HEK293 (cell line): Measurements from ENCODE around the gene CCDC30.

Source experiments
- CTCF ChIA-PET: fragments of 350-600 bp; formaldehyde crosslinking; extraction: SDS; loops from one replicate; lab custom pipeline; 2021; ENCODE audit warnings: antibody characterized with exemption; lab: Yijun Ruan, JAX
- POLR2A ChIA-PET: fragments of 300-600 bp; formaldehyde crosslinking; extraction: SDS; loops from one replicate; lab custom pipeline; 2020; ENCODE audit warnings: antibody characterized with exemption, inconsistent platforms; lab: Yijun Ruan, JAX
- H3K27ac ChIP-seq: fragments of 200-500 bp; sonication (Bioruptor generic); 2 replicates; pipeline ENCODE4 v1.5.1; 2014; ENCODE audit warnings: low read depth, low read length, control low read depth, inconsistent platforms; ENCODE audit errors: extremely low read depth
- H3K36me3 ChIP-seq, 2 experiments: fragments of 200-500 bp in 1 of 2; sonication (Bioruptor generic) in 1 of 2; 1 replicate in 1 of 2; 2 replicates in 1 of 2; pipeline ENCODE4 v1.5.1; 2014 to 2017; ENCODE audit warnings: inconsistent platforms in 2 of 2, low read length in 2 of 2; ENCODE audit not compliant: control insufficient read depth in 2 of 2, insufficient read depth in 1 of 2
- H3K4me1 ChIP-seq: fragments of 200-500 bp; sonication (Bioruptor generic); 2 replicates; pipeline ENCODE4 v1.5.1; 2014; ENCODE audit warnings: mild to moderate bottlenecking, low read length, inconsistent platforms; ENCODE audit not compliant: control insufficient read depth, insufficient read depth
- H3K4me3 ChIP-seq: 2 replicates; pipeline ENCODE4 v1.5.1; 2011; ENCODE audit warnings: low read depth, mild to moderate bottlenecking, control low read depth, low read length, moderate library complexity
- H3K9me3 ChIP-seq: fragments of 200-500 bp; sonication (Bioruptor generic); 2 replicates; pipeline ENCODE4 v1.5.1; 2014; ENCODE audit warnings: low read depth, low read length, inconsistent platforms; ENCODE audit not compliant: control insufficient read depth, insufficient read depth
- KLF8 ChIP-seq: fragments of 450-650 bp; formaldehyde crosslinking; IDR thresholded peaks from 2 replicates; pipeline ENCODE4 v1.5.1; 2016; ENCODE audit warnings: missing biosample characterization, missing genetic modification characterization
- OSR2 ChIP-seq: fragments of 450-650 bp; formaldehyde crosslinking; IDR thresholded peaks from 2 replicates; pipeline ENCODE4 v1.5.1; 2016; ENCODE audit warnings: missing biosample characterization, missing genetic modification characterization
- SP3 ChIP-seq: fragments of 450-650 bp; formaldehyde crosslinking; IDR thresholded peaks from 2 replicates; pipeline ENCODE4 v1.5.1; 2016; ENCODE audit warnings: missing biosample characterization, missing genetic modification characterization
- YY1 ChIP-seq: fragments of 450-650 bp; formaldehyde crosslinking; IDR thresholded peaks from 2 replicates; pipeline ENCODE4 v1.5.1; 2018; ENCODE audit warnings: missing biosample characterization, missing genetic modification characterization
- YY2 ChIP-seq: fragments of 450-650 bp; formaldehyde crosslinking; IDR thresholded peaks from 2 replicates; pipeline ENCODE4 v1.5.1; 2016; ENCODE audit warnings: missing biosample characterization, missing genetic modification characterization
- ZBTB17 ChIP-seq: fragments of 450-650 bp; formaldehyde crosslinking; IDR thresholded peaks from 2 replicates; pipeline ENCODE4 v1.5.1; 2016; ENCODE audit warnings: missing biosample characterization, missing genetic modification characterization
- ZBTB20 ChIP-seq: fragments of 450-650 bp; formaldehyde crosslinking; IDR thresholded peaks from 2 replicates; pipeline ENCODE4 v1.5.1; 2016; ENCODE audit warnings: missing biosample characterization, missing genetic modification characterization
- ZBTB26 ChIP-seq: fragments of 450-650 bp; formaldehyde crosslinking; optimal IDR thresholded peaks from 2 replicates; pipeline ENCODE3; 2016; ENCODE audit warnings: missing biosample characterization, mild to moderate bottlenecking, missing genetic modification characterization
- ZIC2 ChIP-seq: fragments of 450-650 bp; formaldehyde crosslinking; IDR thresholded peaks from 2 replicates; pipeline ENCODE4 v1.5.1; 2016; ENCODE audit warnings: missing biosample characterization, missing genetic modification characterization
- ZNF10 ChIP-seq: fragments of 450-650 bp; formaldehyde crosslinking; IDR thresholded peaks from 2 replicates; pipeline ENCODE4 v1.5.1; 2017; ENCODE audit warnings: missing biosample characterization, missing genetic modification characterization
- ZNF19 ChIP-seq: fragments of 450-650 bp; formaldehyde crosslinking; IDR thresholded peaks from 2 replicates; pipeline ENCODE4; 2016; ENCODE audit warnings: missing biosample characterization, missing genetic modification characterization, low read depth
- ZNF2 ChIP-seq: fragments of 450-650 bp; formaldehyde crosslinking; IDR thresholded peaks from 2 replicates; pipeline ENCODE4 v1.5.1; 2016; ENCODE audit warnings: missing biosample characterization, missing genetic modification characterization
- ZNF24 ChIP-seq: fragments of 450-650 bp; formaldehyde crosslinking; IDR thresholded peaks from 2 replicates; pipeline ENCODE4 v1.5.1; 2016; ENCODE audit warnings: missing biosample characterization, missing genetic modification characterization
- ZNF394 ChIP-seq: fragments of 450-650 bp; formaldehyde crosslinking; IDR thresholded peaks from 2 replicates; pipeline ENCODE4 v1.5.1; 2016; ENCODE audit warnings: missing biosample characterization, missing genetic modification characterization, mild to moderate bottlenecking, moderate library complexity, borderline replicate concordance
- ZNF580 ChIP-seq: fragments of 450-650 bp; formaldehyde crosslinking; IDR thresholded peaks from 2 replicates; pipeline ENCODE4 v1.5.1; 2016; ENCODE audit warnings: missing biosample characterization, missing genetic modification characterization
- ZNF600 ChIP-seq: fragments of 450-650 bp; formaldehyde crosslinking; IDR thresholded peaks from 2 replicates; pipeline ENCODE4 v1.5.1; 2016; ENCODE audit warnings: missing biosample characterization, missing genetic modification characterization
- ZNF626 ChIP-seq: fragments of 450-650 bp; sonication (Bioruptor Pico); formaldehyde crosslinking; IDR thresholded peaks from 2 replicates; pipeline ENCODE4 v1.5.1; 2018; ENCODE audit warnings: missing biosample characterization, missing genetic modification characterization, inconsistent platforms
- ZXDB ChIP-seq: fragments of 450-650 bp; formaldehyde crosslinking; IDR thresholded peaks from 2 replicates; pipeline ENCODE4 v1.5.1; 2016; ENCODE audit warnings: missing biosample characterization, missing genetic modification characterization
- TF ChIP-seq, protein P1 (sequence below): fragments of 450-650 bp; formaldehyde crosslinking; IDR thresholded peaks from 2 replicates; pipeline ENCODE4 v1.5.1; 2016; ENCODE audit warnings: missing biosample characterization, missing genetic modification characterization
- TF ChIP-seq, protein P2 (sequence below): fragments of 450-650 bp; formaldehyde crosslinking; IDR thresholded peaks from 2 replicates; pipeline ENCODE4 v1.5.1; 2016; ENCODE audit warnings: missing biosample characterization, missing genetic modification characterization
- TF ChIP-seq, protein P3 (sequence below): fragments of 450-650 bp; formaldehyde crosslinking; IDR thresholded peaks from 2 replicates; pipeline ENCODE4 v1.5.1; 2016; ENCODE audit warnings: missing biosample characterization, missing genetic modification characterization
- TF ChIP-seq, protein P4 (sequence below): fragments of 450-650 bp; formaldehyde crosslinking; IDR thresholded peaks from 2 replicates; pipeline ENCODE4 v1.5.1; 2017; ENCODE audit warnings: missing biosample characterization, mild to moderate bottlenecking, missing genetic modification characterization, moderate library complexity
- TF ChIP-seq, protein P5 (sequence below): fragments of 450-650 bp; formaldehyde crosslinking; IDR thresholded peaks from 2 replicates; pipeline ENCODE4 v1.5.1; 2016; ENCODE audit warnings: missing biosample characterization, missing genetic modification characterization

CCDC30 gene

GRCh38 chr1:42454403-42454802 is 8.7 kb upstream of the CCDC30 start (continued):
- TF ChIP-seq, protein P1, sequence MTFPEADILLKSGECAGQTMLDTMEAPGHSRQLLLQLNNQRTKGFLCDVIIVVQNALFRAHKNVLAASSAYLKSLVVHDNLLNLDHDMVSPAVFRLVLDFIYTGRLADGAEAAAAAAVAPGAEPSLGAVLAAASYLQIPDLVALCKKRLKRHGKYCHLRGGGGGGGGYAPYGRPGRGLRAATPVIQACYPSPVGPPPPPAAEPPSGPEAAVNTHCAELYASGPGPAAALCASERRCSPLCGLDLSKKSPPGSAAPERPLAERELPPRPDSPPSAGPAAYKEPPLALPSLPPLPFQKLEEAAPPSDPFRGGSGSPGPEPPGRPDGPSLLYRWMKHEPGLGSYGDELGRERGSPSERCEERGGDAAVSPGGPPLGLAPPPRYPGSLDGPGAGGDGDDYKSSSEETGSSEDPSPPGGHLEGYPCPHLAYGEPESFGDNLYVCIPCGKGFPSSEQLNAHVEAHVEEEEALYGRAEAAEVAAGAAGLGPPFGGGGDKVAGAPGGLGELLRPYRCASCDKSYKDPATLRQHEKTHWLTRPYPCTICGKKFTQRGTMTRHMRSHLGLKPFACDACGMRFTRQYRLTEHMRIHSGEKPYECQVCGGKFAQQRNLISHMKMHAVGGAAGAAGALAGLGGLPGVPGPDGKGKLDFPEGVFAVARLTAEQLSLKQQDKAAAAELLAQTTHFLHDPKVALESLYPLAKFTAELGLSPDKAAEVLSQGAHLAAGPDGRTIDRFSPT (tag by site-specific recombination), result no peak
- TF ChIP-seq, protein P2, sequence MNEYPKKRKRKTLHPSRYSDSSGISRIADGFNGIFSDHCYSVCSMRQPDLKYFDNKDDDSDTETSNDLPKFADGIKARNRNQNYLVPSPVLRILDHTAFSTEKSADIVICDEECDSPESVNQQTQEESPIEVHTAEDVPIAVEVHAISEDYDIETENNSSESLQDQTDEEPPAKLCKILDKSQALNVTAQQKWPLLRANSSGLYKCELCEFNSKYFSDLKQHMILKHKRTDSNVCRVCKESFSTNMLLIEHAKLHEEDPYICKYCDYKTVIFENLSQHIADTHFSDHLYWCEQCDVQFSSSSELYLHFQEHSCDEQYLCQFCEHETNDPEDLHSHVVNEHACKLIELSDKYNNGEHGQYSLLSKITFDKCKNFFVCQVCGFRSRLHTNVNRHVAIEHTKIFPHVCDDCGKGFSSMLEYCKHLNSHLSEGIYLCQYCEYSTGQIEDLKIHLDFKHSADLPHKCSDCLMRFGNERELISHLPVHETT, result no peak
- TF ChIP-seq, all 188 proteins: peak for 0

DNA sequence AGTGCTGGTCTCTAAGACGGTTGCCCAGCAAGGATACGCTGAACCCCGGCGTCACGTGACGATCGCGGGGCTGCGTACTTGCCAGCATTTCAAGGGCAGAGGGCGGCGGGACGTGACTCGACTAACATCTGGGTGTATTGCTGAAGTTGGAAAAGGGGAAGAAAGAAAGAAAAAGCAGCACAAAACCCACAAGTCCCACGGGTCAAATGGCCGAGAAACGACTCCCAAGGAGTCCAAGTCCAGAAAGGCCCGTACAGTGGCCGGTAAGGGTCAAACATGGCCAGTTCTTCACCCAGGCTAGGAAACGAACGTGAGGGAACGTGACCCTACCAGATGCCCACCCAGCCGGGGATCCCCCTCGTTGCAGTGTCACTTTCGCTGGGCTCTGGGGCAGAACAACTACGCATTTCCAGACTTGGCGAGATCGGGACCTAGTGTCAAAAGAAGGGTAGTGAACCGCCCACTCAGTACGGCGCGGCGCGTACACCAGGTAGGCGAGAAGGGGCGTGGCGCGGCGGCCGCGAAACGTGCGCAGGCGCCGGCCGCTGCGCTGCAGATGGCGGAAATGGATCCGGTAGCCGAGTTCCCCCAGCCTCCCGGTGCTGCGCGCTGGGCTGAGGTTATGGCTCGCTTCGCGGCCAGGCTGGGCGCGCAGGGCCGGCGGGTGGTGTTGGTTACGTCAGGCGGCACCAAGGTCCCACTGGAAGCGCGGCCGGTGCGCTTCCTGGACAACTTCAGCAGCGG is 6.9 kb upstream of the CCDC30 start, which contains the start of the genes PPCS and ZMYND12:
Gene PPCS, plus strand, starts transcription at position 534 of the 744 bp plus-strand sequence. Its CDS starts 23 bp downstream, at position 557.
Gene ZMYND12, minus strand, starts transcription at position 13 of the 744 bp plus-strand sequence. CDS start 25 bp downstream, outside the sequence.
- H3K9me3 ChIP-seq, result no peaks in the 10 kb centered on the region
- ChIA-PET POLR2A (interaction anchor here (1.0 to 1.2 kb wide), 2 partner anchors 115 to 226 kb away, joined by 4 to 5 read pairs; partner anchors contain the start of gene YBX1), CTCF (no interaction called here)
- H3K27ac ChIP-seq, result peak within 1 kb of the TSS; percentile 76
- 0 out of 2 replicates have a peak, but pooled peaks cover 3% of the 10 kb centered on the region for H3K4me1 ChIP-seq
- H3K4me3 ChIP-seq, result peak within 1 kb of the TSS; percentile 75
- peaks cover 20 to 33% of the 10 kb centered on the region in 2 experiments for H3K36me3 ChIP-seq
- TF ChIP-seq ZNF600 (tag by site-specific recombination), result peak; percentile 94
- TF ChIP-seq YY1 (tag by site-specific recombination), result peak; percentile 84
- TF ChIP-seq ZNF10 (tag by site-specific recombination), result no peak
- TF ChIP-seq KLF8, result peak; percentile 66
- TF ChIP-seq ZNF580 (tag by site-specific recombination), result peak; percentile 82
- TF ChIP-seq ZBTB26, result peak; percentile 95
- peak; percentile 66 for TF ChIP-seq ZXDB (tag by site-specific recombination)
- TF ChIP-seq, protein P3, sequence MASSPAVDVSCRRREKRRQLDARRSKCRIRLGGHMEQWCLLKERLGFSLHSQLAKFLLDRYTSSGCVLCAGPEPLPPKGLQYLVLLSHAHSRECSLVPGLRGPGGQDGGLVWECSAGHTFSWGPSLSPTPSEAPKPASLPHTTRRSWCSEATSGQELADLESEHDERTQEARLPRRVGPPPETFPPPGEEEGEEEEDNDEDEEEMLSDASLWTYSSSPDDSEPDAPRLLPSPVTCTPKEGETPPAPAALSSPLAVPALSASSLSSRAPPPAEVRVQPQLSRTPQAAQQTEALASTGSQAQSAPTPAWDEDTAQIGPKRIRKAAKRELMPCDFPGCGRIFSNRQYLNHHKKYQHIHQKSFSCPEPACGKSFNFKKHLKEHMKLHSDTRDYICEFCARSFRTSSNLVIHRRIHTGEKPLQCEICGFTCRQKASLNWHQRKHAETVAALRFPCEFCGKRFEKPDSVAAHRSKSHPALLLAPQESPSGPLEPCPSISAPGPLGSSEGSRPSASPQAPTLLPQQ (tag by site-specific recombination), result peak; percentile 70; the same call in 1 of the 2 replicates
- TF ChIP-seq, protein P4, sequence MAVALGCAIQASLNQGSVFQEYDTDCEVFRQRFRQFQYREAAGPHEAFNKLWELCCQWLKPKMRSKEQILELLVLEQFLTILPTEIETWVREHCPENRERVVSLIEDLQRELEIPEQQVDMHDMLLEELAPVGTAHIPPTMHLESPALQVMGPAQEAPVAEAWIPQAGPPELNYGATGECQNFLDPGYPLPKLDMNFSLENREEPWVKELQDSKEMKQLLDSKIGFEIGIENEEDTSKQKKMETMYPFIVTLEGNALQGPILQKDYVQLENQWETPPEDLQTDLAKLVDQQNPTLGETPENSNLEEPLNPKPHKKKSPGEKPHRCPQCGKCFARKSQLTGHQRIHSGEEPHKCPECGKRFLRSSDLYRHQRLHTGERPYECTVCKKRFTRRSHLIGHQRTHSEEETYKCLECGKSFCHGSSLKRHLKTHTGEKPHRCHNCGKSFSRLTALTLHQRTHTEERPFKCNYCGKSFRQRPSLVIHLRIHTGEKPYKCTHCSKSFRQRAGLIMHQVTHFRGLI (tag by site-specific recombination), result peak; percentile 81
- TF ChIP-seq SP3 (tag by site-specific recombination), result peak; percentile 80
- peak; percentile 81 for TF ChIP-seq YY2 (tag by site-specific recombination)
- 0 out of 2 replicates have a peak, but pooled peaks have one; percentile 20 for TF ChIP-seq ZIC2 (tag by site-specific recombination)
- TF ChIP-seq ZBTB17, result 0 out of 2 replicates have a peak, but pooled peaks have one; percentile 79
- 0 out of 2 replicates have a peak, but pooled peaks have one; percentile 30 for TF ChIP-seq ZNF24 (tag by site-specific recombination)
- peak; percentile 36; the same call in 1 of the 2 replicates for TF ChIP-seq ZBTB20
- 0 out of 2 replicates have a peak, but pooled peaks have one; percentile 78 for TF ChIP-seq ZNF2
- TF ChIP-seq OSR2 (tag by site-specific recombination), result peak; percentile 63
- TF ChIP-seq ZNF626 (tag by site-specific recombination), result no peak
- no peak for TF ChIP-seq ZNF19 (tag by site-specific recombination)
- TF ChIP-seq, protein P5, sequence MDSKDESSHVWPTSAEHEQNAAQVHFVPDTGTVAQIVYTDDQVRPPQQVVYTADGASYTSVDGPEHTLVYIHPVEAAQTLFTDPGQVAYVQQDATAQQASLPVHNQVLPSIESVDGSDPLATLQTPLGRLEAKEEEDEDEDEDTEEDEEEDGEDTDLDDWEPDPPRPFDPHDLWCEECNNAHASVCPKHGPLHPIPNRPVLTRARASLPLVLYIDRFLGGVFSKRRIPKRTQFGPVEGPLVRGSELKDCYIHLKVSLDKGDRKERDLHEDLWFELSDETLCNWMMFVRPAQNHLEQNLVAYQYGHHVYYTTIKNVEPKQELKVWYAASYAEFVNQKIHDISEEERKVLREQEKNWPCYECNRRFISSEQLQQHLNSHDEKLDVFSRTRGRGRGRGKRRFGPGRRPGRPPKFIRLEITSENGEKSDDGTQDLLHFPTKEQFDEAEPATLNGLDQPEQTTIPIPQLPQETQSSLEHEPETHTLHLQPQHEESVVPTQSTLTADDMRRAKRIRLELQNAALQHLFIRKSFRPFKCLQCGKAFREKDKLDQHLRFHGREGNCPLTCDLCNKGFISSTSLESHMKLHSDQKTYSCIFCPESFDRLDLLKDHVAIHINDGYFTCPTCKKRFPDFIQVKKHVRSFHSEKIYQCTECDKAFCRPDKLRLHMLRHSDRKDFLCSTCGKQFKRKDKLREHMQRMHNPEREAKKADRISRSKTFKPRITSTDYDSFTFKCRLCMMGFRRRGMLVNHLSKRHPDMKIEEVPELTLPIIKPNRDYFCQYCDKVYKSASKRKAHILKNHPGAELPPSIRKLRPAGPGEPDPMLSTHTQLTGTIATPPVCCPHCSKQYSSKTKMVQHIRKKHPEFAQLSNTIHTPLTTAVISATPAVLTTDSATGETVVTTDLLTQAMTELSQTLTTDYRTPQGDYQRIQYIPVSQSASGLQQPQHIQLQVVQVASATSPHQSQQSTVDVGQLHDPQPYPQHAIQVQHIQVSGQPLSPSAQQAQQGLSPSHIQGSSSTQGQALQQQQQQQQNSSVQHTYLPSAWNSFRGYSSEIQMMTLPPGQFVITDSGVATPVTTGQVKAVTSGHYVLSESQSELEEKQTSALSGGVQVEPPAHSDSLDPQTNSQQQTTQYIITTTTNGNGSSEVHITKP, result peak; percentile 56
- TF ChIP-seq ZNF394 (tag by site-specific recombination), result 0 out of 2 replicates have a peak, but pooled peaks have one; percentile 43
